Cardiac fibroblast (primary cell): ENCODE data around the gene D2HGDH.
"Not testable (repeated sequence)": the region's sequence is repeated elsewhere in the genome, so short reads cannot be mapped to it uniquely, and the experiment has no call there.

ENCODE experiments used
- DNase-seq, 2 donors: peaks; one replicate each; pipeline versions ENCODE4 v3.0.0 to v3.0.0-alpha.2; 2010; ENCODE audit warnings: low read depth in 2 of 2
- H3K4me3 ChIP-seq, 2 donors: replicated peaks in 1 of 2; 1 replicate in 1 of 2; 2 replicates in 1 of 2; pipeline ENCODE4 v1.5.1; 2011; ENCODE audit warnings: low read depth in 2 of 2, low read length in 2 of 2, mild to moderate bottlenecking in 2 of 2, moderate library complexity in 1 of 2
- CTCF ChIP-seq: IDR thresholded peaks from one replicate; pipeline ENCODE4 v1.5.1; 2011; ENCODE audit warnings: low read depth, mild to moderate bottlenecking, low read length, inconsistent platforms

D2HGDH gene

GRCh38 chr2:241798081-241798630 lies 63.7 kb downstream of the D2HGDH start:
- TF ChIP-seq CTCF, result no peak
- no peak for DNase-seq
- H3K4me3 ChIP-seq, result no peak overlapping the region

- no peak for DNase-seq
- TF ChIP-seq CTCF, result no peak
- H3K4me3 ChIP-seq, result no peak overlapping the region
Measured at GRCh38 chr2:241798631-241799521, 64.4 kb downstream of the D2HGDH start.

- no peak overlapping the region for H3K4me3 ChIP-seq
- DNase-seq, result no peak
- no peak for TF ChIP-seq CTCF
Measured at GRCh38 chr2:241799522-241800197, 65.2 kb downstream of the D2HGDH start.

- not testable (repeated sequence) for DNase-seq, H3K4me3 ChIP-seq
Measured at GRCh38 chr2:241800198-241800903, 65.9 kb downstream of the D2HGDH start.

- DNase-seq, result no peak
- no peak for TF ChIP-seq CTCF
- H3K4me3 ChIP-seq, result no peak overlapping the region
Measured at GRCh38 chr2:241801611-241802420, 67.4 kb downstream of the D2HGDH start.

GRCh38 chr2:241802421-241803318 lies 68.2 kb downstream of the D2HGDH start:
- no peak overlapping the region for H3K4me3 ChIP-seq
- no peak for DNase-seq

More at GRCh38 chr2:241802421-241803318, 68.2 kb downstream of the D2HGDH start:
- no peak for TF ChIP-seq CTCF
